ENCODE measurements around the gene PTOV1.

Gene PTOV1

DNA sequence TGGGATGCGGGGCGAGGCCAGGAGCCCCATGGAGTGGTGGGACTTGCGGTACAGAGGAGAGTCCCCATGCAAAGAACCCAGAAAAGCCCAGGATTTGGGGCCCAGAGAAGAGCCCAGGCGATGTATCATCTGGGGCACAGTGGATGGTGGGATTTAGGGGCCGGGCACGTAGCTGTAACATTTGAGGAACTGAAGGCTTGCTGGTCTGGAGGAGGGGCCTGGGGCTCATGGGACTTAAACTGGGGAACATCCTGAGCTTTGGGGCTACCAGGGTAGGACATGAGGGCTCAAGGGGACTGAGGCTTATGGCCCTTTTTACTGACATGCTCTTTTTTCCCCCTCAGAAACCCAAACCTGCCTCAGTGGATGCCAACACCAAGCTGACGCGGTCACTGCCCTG, 19.4 kb upstream of the PTOV1 start:
- H3K4me3 ChIP-seq (ENCODE audit: insufficient read depth, low read length, poor library complexity, severe bottlenecking): no peak overlapping the region
- H3K9me2 ChIP-seq (replicated peaks; ENCODE audit: insufficient read depth, low read length): no peaks in the 10 kb centered on the region
- H3K9ac ChIP-seq (ENCODE audit: low read length): no peak overlapping the region
- no peaks in the 10 kb centered on the region for H3K27me3 ChIP-seq (ENCODE audit: low read length)
- no peak overlapping the region for H3K27ac ChIP-seq (ENCODE audit: low read depth, low read length)
- no peaks in the 10 kb centered on the region; the same call in 1 of the 2 replicates for H3K36me3 ChIP-seq (ENCODE audit: low read length)
- no peak overlapping the region for H3K4me2 ChIP-seq (ENCODE audit: low read depth, low read length, poor library complexity, severe bottlenecking)
- TF ChIP-seq CTCF (IDR thresholded peaks at IDR 0.05; ENCODE audit: insufficient read depth, low read length, poor library complexity, severe bottlenecking) (no peak), EZH2phosphoT487 (conservative IDR thresholded peaks at IDR 0.05; ENCODE audit: low read length) (no peak)
- no peaks in the 10 kb centered on the region for H3F3A ChIP-seq (ENCODE audit: insufficient read depth)
- H2AFZ ChIP-seq (ENCODE audit: low read depth, low read length, severe bottlenecking): no peak overlapping the region
- no peaks in the 10 kb centered on the region for H3K9me3 ChIP-seq (ENCODE audit: insufficient read depth, low read length)
- H4K20me1 ChIP-seq (ENCODE audit: low read depth, low read length): no peaks in the 10 kb centered on the region
- peaks cover 1% of the 10 kb centered on the region; the same call in 1 of the 2 replicates for H3K79me2 ChIP-seq (ENCODE audit: insufficient read depth, low read length)

DNA sequence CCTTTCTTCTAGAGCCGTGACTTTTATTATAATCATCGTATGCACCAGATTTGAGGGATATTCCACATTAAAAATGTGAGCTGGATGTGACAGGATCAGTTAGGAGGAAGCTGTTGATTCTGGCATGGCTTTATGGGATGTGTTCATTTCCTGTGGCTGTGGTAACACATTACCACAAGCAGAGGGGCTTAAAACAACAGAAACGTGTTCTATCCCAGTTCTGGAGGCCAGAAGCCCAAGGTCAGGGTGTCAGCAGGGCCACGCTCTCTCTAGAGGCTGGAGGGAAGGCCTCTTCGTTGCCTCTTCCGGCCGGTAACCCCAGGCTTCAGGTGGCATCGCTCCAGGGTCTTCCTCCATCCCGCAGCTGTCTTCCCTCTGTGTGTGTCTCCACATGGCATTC, 18.4 kb upstream of the PTOV1 start:
- TF ChIP-seq EZH2phosphoT487 (conservative IDR thresholded peaks at IDR 0.05; ENCODE audit: low read length) (no peak), CTCF (IDR thresholded peaks at IDR 0.05; ENCODE audit: insufficient read depth, low read length, poor library complexity, severe bottlenecking) (no peak)
- Histone ChIP-seq H3K9me3 (ENCODE audit: insufficient read depth, low read length) (no peaks in the 10 kb centered on the region), H3K79me2 (ENCODE audit: insufficient read depth, low read length) (no peaks in the 10 kb centered on the region), H3K4me2 (ENCODE audit: low read depth, low read length, poor library complexity, severe bottlenecking) (no peak overlapping the region), H3K9ac (ENCODE audit: low read length) (no peak overlapping the region), H3K9me2 (replicated peaks; ENCODE audit: insufficient read depth, low read length) (no peaks in the 10 kb centered on the region), H3K36me3 (ENCODE audit: low read length) (no peaks in the 10 kb centered on the region; the same call in 1 of the 2 replicates), H3F3A (ENCODE audit: insufficient read depth) (no peaks in the 10 kb centered on the region), H3K4me3 (ENCODE audit: insufficient read depth, low read length, poor library complexity, severe bottlenecking) (no peak overlapping the region), H4K20me1 (ENCODE audit: low read depth, low read length) (no peaks in the 10 kb centered on the region), H2AFZ (ENCODE audit: low read depth, low read length, severe bottlenecking) (no peak overlapping the region), H3K27me3 (ENCODE audit: low read length) (no peaks in the 10 kb centered on the region), H3K27ac (ENCODE audit: low read depth, low read length) (no peak overlapping the region)

DNA sequence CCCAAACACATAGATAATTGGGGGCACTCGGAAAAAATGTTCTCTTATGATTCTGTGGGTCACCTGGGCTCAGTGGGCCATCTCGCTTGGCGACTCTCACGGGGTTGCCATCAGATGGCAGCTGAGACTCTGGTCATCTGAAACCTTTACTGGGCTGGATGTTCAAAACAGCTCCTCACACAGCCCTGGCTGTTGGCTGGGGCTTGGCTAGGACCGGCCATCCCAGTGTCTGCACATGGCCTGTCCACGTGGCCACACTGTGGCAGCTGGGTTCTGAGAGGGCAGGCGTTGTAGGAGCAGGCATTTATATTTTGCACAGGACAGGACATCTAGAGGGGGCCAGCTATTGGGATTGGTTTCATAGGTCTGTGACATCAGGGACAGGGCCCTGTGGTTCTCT, 17.4 kb upstream of the PTOV1 start:
- Histone ChIP-seq H3K79me2 (ENCODE audit: insufficient read depth, low read length) (no peaks in the 10 kb centered on the region), H4K20me1 (ENCODE audit: low read depth, low read length) (no peaks in the 10 kb centered on the region), H3K4me3 (ENCODE audit: insufficient read depth, low read length, poor library complexity, severe bottlenecking) (no peak overlapping the region), H3K27ac (ENCODE audit: low read depth, low read length) (no peak overlapping the region), H3K36me3 (ENCODE audit: low read length) (peaks cover under 1% of the 10 kb centered on the region; the same call in 1 of the 2 replicates), H3K27me3 (ENCODE audit: low read length) (no peaks in the 10 kb centered on the region), H3K9ac (ENCODE audit: low read length) (no peak overlapping the region), H3K4me2 (ENCODE audit: low read depth, low read length, poor library complexity, severe bottlenecking) (no peak overlapping the region), H3K9me3 (ENCODE audit: insufficient read depth, low read length) (no peaks in the 10 kb centered on the region), H2AFZ (ENCODE audit: low read depth, low read length, severe bottlenecking) (no peak overlapping the region), H3K9me2 (replicated peaks; ENCODE audit: insufficient read depth, low read length) (no peaks in the 10 kb centered on the region), H3F3A (ENCODE audit: insufficient read depth) (no peaks in the 10 kb centered on the region)
- TF ChIP-seq EZH2phosphoT487 (conservative IDR thresholded peaks at IDR 0.05; ENCODE audit: low read length) (no peak), CTCF (IDR thresholded peaks at IDR 0.05; ENCODE audit: insufficient read depth, low read length, poor library complexity, severe bottlenecking) (no peak)

Data from SU-DHL-6 (cell line).